Measurements from ENCODE around the gene CDSN.

CDSN gene

DNA sequence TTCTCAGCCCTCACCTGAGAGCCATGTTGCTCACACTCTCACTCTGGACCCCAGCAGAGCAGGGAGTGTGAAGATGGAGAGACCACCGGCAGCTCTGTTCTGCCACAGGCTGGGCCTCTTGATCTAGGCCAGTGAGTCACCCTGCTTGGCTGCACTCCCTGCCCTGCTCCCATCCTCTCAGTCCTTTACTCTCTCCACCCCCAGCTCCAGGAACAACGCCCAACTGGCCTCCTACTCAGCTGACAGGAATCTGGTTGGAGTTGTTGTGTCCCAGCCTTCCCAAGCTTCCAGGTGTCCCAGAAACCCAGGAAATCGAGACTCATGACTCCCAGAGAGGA is 5.7 kb downstream of the CDSN start, which contains the start of gene PSORS1C1:
TSS of gene PSORS1C1 (plus strand) at position 260 of the 338 bp plus-strand sequence. CDS start 14,833 bp downstream, outside the sequence.
- no peaks in the 10 kb centered on the region for H3K36me3 ChIP-seq (ENCODE audit: insufficient read depth, low read depth, low read length)
- H3K4me3 ChIP-seq (ENCODE audit: low read length), result peak within 1 kb of the TSS; percentile 26; the same call in 1 of the 2 replicates
- no peaks in the 10 kb centered on the region for H3K9me3 ChIP-seq (ENCODE audit: insufficient read depth, low read depth, low read length)
- H3K27ac ChIP-seq (ENCODE audit: low read length), result no peak within 1 kb of the TSS
- peaks cover 21% of the 10 kb centered on the region for H3K27me3 ChIP-seq (ENCODE audit: insufficient read depth, low read length)
- no peak within 1 kb of the TSS for H3K9ac ChIP-seq (ENCODE audit: low read depth, low read length)
- peaks cover 26% of the 10 kb centered on the region for H3K4me1 ChIP-seq (ENCODE audit: insufficient read depth, low read length)

DNA sequence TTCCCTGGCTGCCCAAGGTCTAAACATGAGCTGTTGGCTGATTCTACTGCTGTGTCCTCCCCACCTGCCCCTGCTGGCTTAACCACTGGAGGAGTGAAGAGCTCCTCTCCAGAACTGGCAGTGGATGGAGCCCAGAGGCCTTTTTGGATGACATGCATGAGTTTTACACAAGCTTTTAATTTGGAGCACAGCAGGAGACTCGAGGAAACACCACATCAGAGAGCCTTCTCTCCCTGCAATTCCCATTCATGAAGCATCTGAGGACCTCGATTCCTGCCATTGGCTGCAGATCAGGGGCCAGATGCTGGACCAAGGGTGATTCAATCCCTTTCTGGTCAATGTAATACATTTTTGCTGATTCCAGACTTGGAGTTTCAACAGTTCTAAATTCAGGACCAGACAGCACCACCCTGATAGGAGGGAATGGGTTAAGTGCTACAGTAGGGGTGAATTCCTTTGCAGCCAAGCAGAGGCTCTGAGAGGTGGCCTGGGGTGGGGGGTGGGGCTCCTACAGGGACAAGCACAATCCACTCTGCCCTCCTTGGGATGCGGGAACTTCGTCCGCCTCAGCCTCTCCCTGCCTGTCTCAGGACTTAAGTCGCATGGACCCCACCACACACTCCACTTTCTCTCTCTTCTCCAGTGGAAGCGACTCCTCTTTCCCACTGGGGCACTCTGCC is 6.2 kb downstream of the CDSN start:
- Histone ChIP-seq H3K9ac (ENCODE audit: low read depth, low read length) (no peak overlapping the region), H3K27me3 (ENCODE audit: insufficient read depth, low read length) (peaks cover 23% of the 10 kb centered on the region), H3K4me3 (ENCODE audit: low read length) (peak overlapping the region; percentile 26; the same call in 1 of the 2 replicates), H3K4me1 (ENCODE audit: insufficient read depth, low read length) (peaks cover 26% of the 10 kb centered on the region), H3K9me3 (ENCODE audit: insufficient read depth, low read depth, low read length) (no peaks in the 10 kb centered on the region), H3K27ac (ENCODE audit: low read length) (no peak overlapping the region), H3K36me3 (ENCODE audit: insufficient read depth, low read depth, low read length) (no peaks in the 10 kb centered on the region)

DNA sequence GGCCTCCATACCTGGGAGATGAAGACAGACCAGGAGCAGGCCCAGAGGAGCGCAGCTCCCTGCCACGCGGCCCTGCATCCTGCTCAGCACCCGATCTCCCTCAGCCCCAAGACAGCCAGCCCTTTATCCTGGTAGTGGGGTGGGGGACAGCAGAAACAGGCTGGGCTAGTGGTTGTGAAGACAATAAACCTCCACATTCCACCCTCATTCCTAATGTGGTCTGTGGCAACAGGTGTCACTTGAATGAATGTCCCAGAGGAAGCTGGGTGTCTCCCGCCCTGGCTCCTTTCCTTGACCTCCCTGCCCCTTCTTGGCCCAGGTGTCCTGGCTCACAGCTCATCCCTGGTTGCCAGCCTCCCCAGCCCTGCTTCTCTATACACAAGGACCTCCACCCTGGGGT is 7.8 kb downstream of the CDSN start, which contains the start of gene C6orf15:
TSS of gene C6orf15 (minus strand) at position 98 of the 400 bp plus-strand sequence. CDS start at position 78, 20 bp downstream.
- H3K27me3 ChIP-seq (ENCODE audit: insufficient read depth, low read length), result peaks cover 23% of the 10 kb centered on the region
- H3K27ac ChIP-seq (ENCODE audit: low read length), result no peak within 1 kb of the TSS
- H3K36me3 ChIP-seq (ENCODE audit: insufficient read depth, low read depth, low read length), result no peaks in the 10 kb centered on the region
- H3K4me3 ChIP-seq (ENCODE audit: low read length), result no peak within 1 kb of the TSS
- no peaks in the 10 kb centered on the region for H3K9me3 ChIP-seq (ENCODE audit: insufficient read depth, low read depth, low read length)
- no peak within 1 kb of the TSS for H3K9ac ChIP-seq (ENCODE audit: low read depth, low read length)
- H3K4me1 ChIP-seq (ENCODE audit: insufficient read depth, low read length), result peaks cover 26% of the 10 kb centered on the region

DNA sequence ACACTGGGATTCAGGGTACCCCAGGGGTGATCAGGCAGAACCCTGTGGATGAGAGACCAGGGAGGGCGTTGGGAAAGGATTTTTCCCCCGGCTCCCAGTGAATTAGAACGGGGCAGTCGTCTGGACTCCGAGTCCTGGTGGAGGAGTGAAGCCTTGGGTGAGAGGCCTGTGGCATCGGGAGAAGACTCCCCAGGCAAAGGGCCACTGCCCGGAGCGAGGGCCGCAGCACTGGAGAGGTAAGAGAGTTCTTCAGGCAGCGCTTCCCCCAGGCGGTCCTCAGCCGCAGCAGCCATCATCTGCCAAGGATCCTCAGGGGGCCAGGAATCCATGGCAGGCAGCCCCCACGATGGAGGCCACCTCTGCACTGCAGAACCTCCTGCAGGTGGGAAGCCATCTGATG is 8.5 kb downstream of the CDSN start:
- Histone ChIP-seq H3K9me3 (ENCODE audit: insufficient read depth, low read depth, low read length) (no peaks in the 10 kb centered on the region), H3K4me1 (ENCODE audit: insufficient read depth, low read length) (peaks cover 26% of the 10 kb centered on the region), H3K4me3 (ENCODE audit: low read length) (no peak overlapping the region), H3K27me3 (ENCODE audit: insufficient read depth, low read length) (peaks cover 23% of the 10 kb centered on the region), H3K27ac (ENCODE audit: low read length) (no peak overlapping the region), H3K9ac (ENCODE audit: low read depth, low read length) (no peak overlapping the region), H3K36me3 (ENCODE audit: insufficient read depth, low read depth, low read length) (no peaks in the 10 kb centered on the region)

DNA sequence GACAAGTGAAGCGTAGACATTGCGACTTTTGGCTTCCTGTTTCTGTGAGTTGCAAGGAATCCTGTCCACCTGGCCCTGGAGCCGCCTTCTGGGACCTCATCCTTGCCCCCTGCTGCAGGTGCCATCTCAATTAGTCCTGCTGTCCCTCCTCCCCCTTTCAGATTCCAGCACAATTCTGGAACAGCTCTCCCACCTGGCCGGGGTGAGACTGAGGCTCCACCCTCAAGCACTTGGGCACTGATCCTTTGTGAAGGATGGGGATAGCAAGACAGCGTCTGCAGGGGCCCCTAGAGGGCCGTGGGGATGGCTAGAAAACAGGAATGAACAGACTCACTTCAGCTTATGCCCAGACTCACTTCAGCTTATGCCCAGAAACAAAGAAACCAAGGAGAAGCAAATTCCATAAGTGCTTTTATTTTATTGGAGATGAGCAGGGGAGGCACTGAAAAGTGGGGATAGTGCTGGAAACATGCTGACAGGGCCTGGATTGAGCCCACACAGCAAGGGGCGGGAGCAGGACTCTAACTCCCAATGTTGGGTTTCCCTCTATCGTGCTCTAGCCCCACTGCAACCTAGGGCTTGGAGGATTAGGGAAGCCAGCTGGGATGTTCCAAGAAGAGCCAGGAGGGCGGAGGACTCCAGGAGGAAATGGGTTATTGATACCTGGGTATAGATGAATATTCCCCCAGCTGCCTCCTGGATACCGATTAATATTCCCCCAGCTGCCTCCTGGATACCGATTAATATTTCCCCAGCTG is 9.2 kb downstream of the CDSN start:
- Histone ChIP-seq H3K27me3 (ENCODE audit: insufficient read depth, low read length) (peaks cover 23% of the 10 kb centered on the region), H3K9me3 (ENCODE audit: insufficient read depth, low read depth, low read length) (no peaks in the 10 kb centered on the region), H3K4me1 (ENCODE audit: insufficient read depth, low read length) (peaks cover 26% of the 10 kb centered on the region), H3K9ac (ENCODE audit: low read depth, low read length) (no peak overlapping the region), H3K27ac (ENCODE audit: low read length) (no peak overlapping the region), H3K36me3 (ENCODE audit: insufficient read depth, low read depth, low read length) (no peaks in the 10 kb centered on the region), H3K4me3 (ENCODE audit: low read length) (no peak overlapping the region)

DNA sequence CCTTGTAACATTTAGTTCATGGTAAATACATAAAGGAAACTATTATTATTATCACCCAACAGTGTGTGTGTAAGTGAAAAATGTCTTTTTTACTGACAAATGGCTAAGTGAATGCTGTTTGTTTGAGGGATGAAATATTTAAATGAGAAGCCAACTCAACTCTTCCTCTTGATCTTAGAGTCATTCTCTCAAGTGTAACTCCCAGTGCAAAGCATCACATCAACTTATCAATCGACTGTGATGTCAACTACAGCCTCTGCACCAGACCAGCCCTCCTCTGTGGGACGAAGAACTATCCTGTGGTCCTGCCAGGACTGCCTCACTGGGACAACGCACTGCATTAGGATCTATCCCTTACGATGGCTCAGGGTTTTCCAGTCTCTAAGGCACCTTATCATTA is 13.2 kb downstream of the CDSN start:
- no peaks in the 10 kb centered on the region for H3K36me3 ChIP-seq (ENCODE audit: insufficient read depth, low read depth, low read length)
- peaks cover 16% of the 10 kb centered on the region for H3K27me3 ChIP-seq (ENCODE audit: insufficient read depth, low read length)
- H3K9ac ChIP-seq (ENCODE audit: low read depth, low read length), result no peak overlapping the region
- H3K4me3 ChIP-seq (ENCODE audit: low read length), result no peak overlapping the region
- H3K9me3 ChIP-seq (ENCODE audit: insufficient read depth, low read depth, low read length), result no peaks in the 10 kb centered on the region
- H3K27ac ChIP-seq (ENCODE audit: low read length), result no peak overlapping the region
- peaks cover 11% of the 10 kb centered on the region; the same call in 1 of the 2 replicates for H3K4me1 ChIP-seq (ENCODE audit: insufficient read depth, low read length)

DNA sequence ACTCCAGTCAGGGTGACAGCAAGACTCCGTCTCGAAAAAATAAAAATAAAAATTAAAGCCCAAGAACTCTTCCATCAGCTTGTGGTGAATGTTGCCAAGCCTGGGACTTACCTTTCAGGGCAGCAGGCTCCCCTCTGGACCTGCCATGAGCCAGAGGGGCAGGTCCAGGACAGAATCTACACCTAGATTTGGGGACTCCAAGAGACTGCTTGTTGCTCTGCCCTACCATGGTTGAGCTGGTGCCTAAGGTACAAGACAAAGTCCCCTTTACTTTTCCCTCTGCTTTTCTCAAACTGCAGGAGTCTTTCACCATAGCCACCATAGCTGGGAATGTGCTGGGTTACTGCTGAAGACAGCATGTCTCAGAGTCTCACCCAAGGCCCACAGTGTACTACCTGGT is 17.1 kb downstream of the CDSN start:
- Histone ChIP-seq H3K4me1 (ENCODE audit: insufficient read depth, low read length) (no peaks in the 10 kb centered on the region), H3K27ac (ENCODE audit: low read length) (no peak overlapping the region), H3K36me3 (ENCODE audit: insufficient read depth, low read depth, low read length) (no peaks in the 10 kb centered on the region), H3K9me3 (ENCODE audit: insufficient read depth, low read depth, low read length) (no peaks in the 10 kb centered on the region), H3K4me3 (ENCODE audit: low read length) (no peak overlapping the region), H3K27me3 (ENCODE audit: insufficient read depth, low read length) (no peaks in the 10 kb centered on the region), H3K9ac (ENCODE audit: low read depth, low read length) (no peak overlapping the region)

DNA sequence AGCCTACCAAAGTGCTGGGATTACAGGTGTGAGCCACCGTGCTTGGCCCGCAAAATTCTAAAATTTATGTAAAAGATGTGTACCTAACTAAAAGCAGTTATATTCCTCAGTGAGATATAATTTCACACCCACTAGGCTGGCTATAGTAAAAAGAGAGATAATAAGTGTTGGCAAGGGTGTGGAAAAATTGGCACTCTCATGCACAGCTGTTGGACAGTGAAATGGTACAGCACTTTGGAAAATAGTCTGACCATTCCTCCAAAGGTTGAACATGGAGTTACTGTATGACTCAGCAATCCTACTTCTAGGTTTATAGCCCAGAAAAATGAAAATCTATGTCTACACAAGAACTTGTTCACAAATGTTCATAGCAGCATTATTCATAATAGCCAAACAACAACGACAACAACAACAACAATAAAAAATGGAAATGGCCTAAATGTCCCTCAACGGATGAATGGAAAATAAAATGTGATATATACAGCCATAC is 21.8 kb downstream of the CDSN start:
- Histone ChIP-seq H3K36me3 (ENCODE audit: insufficient read depth, low read depth, low read length) (no peaks in the 10 kb centered on the region), H3K4me3 (ENCODE audit: low read length) (no peak overlapping the region), H3K4me1 (ENCODE audit: insufficient read depth, low read length) (0 out of 2 replicates have a peak, but pooled peaks cover 3% of the 10 kb centered on the region), H3K27ac (ENCODE audit: low read length) (no peak overlapping the region), H3K9ac (ENCODE audit: low read depth, low read length) (no peak overlapping the region), H3K27me3 (ENCODE audit: insufficient read depth, low read length) (no peaks in the 10 kb centered on the region), H3K9me3 (ENCODE audit: insufficient read depth, low read depth, low read length) (no peaks in the 10 kb centered on the region)

DNA sequence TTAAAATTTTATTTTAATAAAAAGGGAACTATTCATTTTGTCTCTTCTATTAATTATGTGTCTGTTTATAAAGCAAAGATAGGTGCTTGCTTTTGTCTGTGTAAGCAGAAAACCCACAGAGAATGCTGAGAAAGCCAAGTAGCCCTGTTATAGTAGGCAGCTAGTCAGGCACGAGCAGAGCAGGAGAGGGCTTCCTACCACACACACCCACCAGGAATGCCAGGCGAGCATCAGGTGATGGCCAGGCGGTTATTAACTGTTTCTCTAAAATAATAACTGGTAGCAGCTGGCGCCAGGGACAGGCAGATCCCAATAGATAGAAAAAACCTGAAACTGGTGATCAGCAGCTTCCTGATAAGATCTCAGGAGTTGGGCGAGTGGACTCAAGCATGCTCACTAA is 23.6 kb downstream of the CDSN start:
- H3K4me3 ChIP-seq (ENCODE audit: low read length), result no peak overlapping the region
- peaks cover 3% of the 10 kb centered on the region; the same call in 1 of the 2 replicates for H3K4me1 ChIP-seq (ENCODE audit: insufficient read depth, low read length)
- no peak overlapping the region for H3K27ac ChIP-seq (ENCODE audit: low read length)
- H3K9me3 ChIP-seq (ENCODE audit: insufficient read depth, low read depth, low read length), result no peaks in the 10 kb centered on the region
- H3K27me3 ChIP-seq (ENCODE audit: insufficient read depth, low read length), result no peaks in the 10 kb centered on the region
- H3K9ac ChIP-seq (ENCODE audit: low read depth, low read length), result no peak overlapping the region
- no peaks in the 10 kb centered on the region for H3K36me3 ChIP-seq (ENCODE audit: insufficient read depth, low read depth, low read length)

DNA sequence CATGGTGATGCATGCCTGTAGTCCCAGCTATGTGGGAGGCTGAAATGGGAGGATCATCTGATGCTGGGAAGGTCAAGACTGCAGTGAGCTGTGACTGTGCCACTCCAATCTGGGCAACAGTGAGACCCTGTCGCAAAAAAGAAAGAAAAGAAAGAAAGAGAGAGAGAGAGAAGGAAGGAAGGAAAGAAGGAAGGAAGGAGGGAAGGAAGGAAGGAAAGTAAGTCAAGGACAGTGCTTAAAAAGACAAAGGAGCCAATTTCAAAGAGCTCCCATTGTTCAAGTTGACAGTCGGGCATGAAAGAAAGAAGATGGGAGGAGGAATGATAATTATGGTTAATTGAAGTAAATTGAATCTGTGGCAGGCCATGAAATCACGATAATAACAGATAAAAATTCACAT is 24.0 kb downstream of the CDSN start:
- no peaks in the 10 kb centered on the region for H3K36me3 ChIP-seq (ENCODE audit: insufficient read depth, low read depth, low read length)
- H3K27ac ChIP-seq (ENCODE audit: low read length), result no peak overlapping the region
- no peak overlapping the region for H3K9ac ChIP-seq (ENCODE audit: low read depth, low read length)
- no peak overlapping the region for H3K4me3 ChIP-seq (ENCODE audit: low read length)
- H3K9me3 ChIP-seq (ENCODE audit: insufficient read depth, low read depth, low read length), result no peaks in the 10 kb centered on the region
- H3K27me3 ChIP-seq (ENCODE audit: insufficient read depth, low read length), result no peaks in the 10 kb centered on the region
- peaks cover 3% of the 10 kb centered on the region; the same call in 1 of the 2 replicates for H3K4me1 ChIP-seq (ENCODE audit: insufficient read depth, low read length)

DNA sequence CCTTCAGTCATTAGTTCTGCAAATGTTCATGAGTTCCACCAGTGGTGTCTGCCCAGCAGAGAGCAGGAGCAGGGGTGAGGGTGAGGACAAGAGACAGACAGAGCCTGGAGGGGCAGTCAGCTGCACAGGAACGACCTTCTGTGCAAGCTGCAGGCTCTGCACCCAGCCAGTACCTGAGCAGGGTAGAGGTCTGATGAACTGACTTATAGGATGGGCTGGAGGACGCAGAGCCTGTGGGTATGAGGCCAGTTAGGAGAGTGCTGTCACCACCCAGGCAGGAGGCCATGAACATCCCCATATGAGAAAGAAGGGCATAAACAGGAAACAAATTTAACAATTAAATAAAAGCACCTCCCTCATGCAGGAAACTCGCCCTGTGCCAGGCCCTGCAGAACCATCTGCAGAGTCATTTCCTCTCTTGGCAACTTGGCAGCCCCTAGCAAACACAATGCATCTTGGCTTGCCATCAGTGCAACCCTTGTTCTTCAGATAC is 25.8 kb downstream of the CDSN start:
- Histone ChIP-seq H3K27me3 (ENCODE audit: insufficient read depth, low read length) (no peaks in the 10 kb centered on the region), H3K9me3 (ENCODE audit: insufficient read depth, low read depth, low read length) (no peaks in the 10 kb centered on the region), H3K4me3 (ENCODE audit: low read length) (no peak overlapping the region), H3K36me3 (ENCODE audit: insufficient read depth, low read depth, low read length) (no peaks in the 10 kb centered on the region), H3K9ac (ENCODE audit: low read depth, low read length) (no peak overlapping the region), H3K4me1 (ENCODE audit: insufficient read depth, low read length) (peaks cover 3% of the 10 kb centered on the region; the same call in 1 of the 2 replicates), H3K27ac (ENCODE audit: low read length) (no peak overlapping the region)
